HEK293T (cell line): Measurements from ENCODE around the gene AQP5.

ENCODE experiments used
- CTCF ChIA-PET: fragments of 350-600 bp; formaldehyde crosslinking; extraction: SDS; loops from one replicate; lab custom pipeline; 2021; ENCODE audit warnings: antibody characterized with exemption, inconsistent platforms; lab: Yijun Ruan, JAX
- POLR2A ChIA-PET: fragments of 350-600 bp; formaldehyde crosslinking; extraction: SDS; loops from one replicate; lab custom pipeline; 2020; ENCODE audit warnings: antibody characterized with exemption, inconsistent platforms; lab: Yijun Ruan, JAX
- DNase-seq: peaks from one replicate; pipeline ENCODE4 v3.0.0; 2012; ENCODE audit warnings: mixed read lengths; ENCODE audit errors: extremely low spot score
- ARNT ChIP-seq: fragments of 450-650 bp; IDR thresholded peaks from 2 replicates; pipeline ENCODE4 v1.6.1; 2017; ENCODE audit warnings: mild to moderate bottlenecking
- BHLHE40 ChIP-seq: fragments of 450-650 bp; IDR thresholded peaks from 2 replicates; pipeline ENCODE4 v1.6.1; 2016; ENCODE audit warnings: mild to moderate bottlenecking, moderate library complexity, borderline replicate concordance
- CTBP1 ChIP-seq: fragments of 450-650 bp; IDR thresholded peaks from 2 replicates; pipeline ENCODE4 v1.6.1; 2016; ENCODE audit warnings: borderline replicate concordance
- ELF4 ChIP-seq: fragments of 450-650 bp; IDR thresholded peaks from 2 replicates; pipeline ENCODE4 v1.6.1; 2017; ENCODE audit warnings: antibody characterized with exemption
- FOXA1 ChIP-seq: fragments of 450-650 bp; IDR thresholded peaks from 2 replicates; pipeline ENCODE4 v1.6.1; 2016; ENCODE audit warnings: mild to moderate bottlenecking
- FOXK2 ChIP-seq: fragments of 450-650 bp; IDR thresholded peaks from 2 replicates; pipeline ENCODE4 v1.6.1; 2016; ENCODE audit warnings: mild to moderate bottlenecking
- FOXM1 ChIP-seq: fragments of 450-650 bp; IDR thresholded peaks from 2 replicates; pipeline ENCODE4 v1.6.1; 2017; ENCODE audit warnings: mild to moderate bottlenecking, borderline replicate concordance
- HDGF ChIP-seq: fragments of 450-650 bp; IDR thresholded peaks from 2 replicates; pipeline ENCODE4 v1.6.1; 2017; ENCODE audit warnings: antibody characterized with exemption, borderline replicate concordance
- L3MBTL2 ChIP-seq: fragments of 450-650 bp; conservative IDR thresholded peaks from 2 replicates; pipeline ENCODE4 v1.6.1; 2016; ENCODE audit warnings: mild to moderate bottlenecking
- LEF1 ChIP-seq: fragments of 450-650 bp; IDR thresholded peaks from 2 replicates; pipeline ENCODE4 v1.6.1; 2017; ENCODE audit warnings: mild to moderate bottlenecking, borderline replicate concordance
- NFRKB ChIP-seq: fragments of 450-650 bp; IDR thresholded peaks from 2 replicates; pipeline ENCODE4 v1.6.1; 2016; ENCODE audit warnings: mild to moderate bottlenecking, moderate library complexity
- SP1 ChIP-seq: fragments of 450-650 bp; IDR thresholded peaks from 2 replicates; pipeline ENCODE4 v1.6.1; 2017
- SUZ12 ChIP-seq: fragments of 450-650 bp; IDR thresholded peaks from 2 replicates; pipeline ENCODE4 v1.6.1; 2016; ENCODE audit warnings: mild to moderate bottlenecking
- TARDBP ChIP-seq: fragments of 450-650 bp; IDR thresholded peaks from 2 replicates; pipeline ENCODE4 v1.6.1; 2016
- ZNF384 ChIP-seq: fragments of 450-650 bp; IDR thresholded peaks from 2 replicates; pipeline ENCODE4 v1.6.1; 2016
- TF ChIP-seq, protein P1 (sequence below): fragments of 450-650 bp; IDR thresholded peaks from 2 replicates; pipeline ENCODE4 v1.6.1; 2016

AQP5 gene

DNA sequence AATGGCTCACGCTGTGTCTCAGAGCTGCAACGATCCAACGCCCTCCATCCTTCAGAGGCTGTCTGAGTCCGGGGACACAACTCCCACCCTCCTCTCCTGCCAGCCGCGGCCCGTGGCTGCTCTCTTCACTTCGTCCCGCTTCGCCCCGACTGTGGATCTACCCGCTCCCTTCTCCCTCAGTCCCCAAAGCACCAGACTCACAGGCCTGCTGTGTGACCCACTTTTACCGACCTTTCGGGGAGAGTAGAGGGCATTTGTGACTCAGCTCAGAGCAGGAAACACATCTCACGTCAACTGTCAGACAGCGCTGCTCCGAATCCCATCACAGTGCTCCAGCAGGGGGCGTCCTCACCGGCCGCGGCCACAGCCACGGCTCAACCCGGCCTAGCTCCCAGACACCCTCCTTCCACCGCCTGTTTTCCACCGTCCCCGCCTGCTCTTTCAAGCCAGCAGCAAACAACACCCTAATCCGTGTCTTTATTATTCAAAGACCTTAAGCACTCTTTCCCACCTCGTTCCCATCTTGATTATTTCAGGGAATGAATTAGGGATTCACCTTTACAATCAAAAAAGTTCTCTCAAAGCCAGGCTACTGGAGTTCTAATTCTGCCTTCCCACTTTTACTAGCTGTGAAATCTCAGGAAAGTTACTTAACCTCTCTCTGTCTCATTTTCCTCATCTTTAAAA, 16.1 kb upstream of the AQP5 start:
- CTCF ChIA-PET, result interaction anchor here (0.6 to 2.8 kb wide), 26 partner anchors 8 to 276 kb away, joined by 3 to 25 read pairs (median 4); partner anchors contain the start of genes COX14 and TMBIM6
- peak; percentile 92 for DNase-seq

DNA sequence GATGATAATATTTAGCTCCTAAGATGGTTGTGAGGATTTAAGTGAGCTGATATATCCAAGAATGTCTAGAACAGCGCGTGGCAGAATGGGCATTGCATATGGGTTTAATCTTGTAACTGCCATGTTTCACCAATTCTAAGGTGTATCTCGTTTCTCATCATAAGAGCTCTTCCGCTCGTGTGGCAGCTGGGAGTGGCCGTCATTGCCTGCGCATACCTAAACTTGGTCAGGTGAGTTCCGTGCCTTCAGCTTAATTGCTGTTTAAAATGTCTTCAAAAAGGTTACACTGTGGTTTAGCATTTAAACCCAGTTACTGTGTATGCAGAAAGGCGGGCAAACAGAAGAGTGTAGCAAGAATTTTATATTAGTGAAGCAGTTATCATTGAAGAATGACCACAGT, 15.6 kb upstream of the AQP5 start:
- ChIA-PET CTCF (interaction anchor here (0.6 to 2.8 kb wide), 24 partner anchors 9 to 396 kb away, joined by 3 to 25 read pairs (median 4); partner anchors contain the start of gene TMBIM6), POLR2A (interaction anchor here (0.7 to 1.4 kb wide), 2 partner anchors 48 to 77 kb away, joined by 3 to 8 read pairs; no protein-coding TSS in a partner anchor)
- DNase-seq, result no peak
- TF ChIP-seq FOXK2, result no peak
- TF ChIP-seq CTBP1, result no peak
- no peak for TF ChIP-seq L3MBTL2
- TF ChIP-seq ZNF384, result no peak
- TF ChIP-seq, protein P1, sequence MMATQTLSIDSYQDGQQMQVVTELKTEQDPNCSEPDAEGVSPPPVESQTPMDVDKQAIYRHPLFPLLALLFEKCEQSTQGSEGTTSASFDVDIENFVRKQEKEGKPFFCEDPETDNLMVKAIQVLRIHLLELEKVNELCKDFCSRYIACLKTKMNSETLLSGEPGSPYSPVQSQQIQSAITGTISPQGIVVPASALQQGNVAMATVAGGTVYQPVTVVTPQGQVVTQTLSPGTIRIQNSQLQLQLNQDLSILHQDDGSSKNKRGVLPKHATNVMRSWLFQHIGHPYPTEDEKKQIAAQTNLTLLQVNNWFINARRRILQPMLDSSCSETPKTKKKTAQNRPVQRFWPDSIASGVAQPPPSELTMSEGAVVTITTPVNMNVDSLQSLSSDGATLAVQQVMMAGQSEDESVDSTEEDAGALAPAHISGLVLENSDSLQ, result no peak
- no peak for TF ChIP-seq SUZ12
- TF ChIP-seq ARNT, result no peak
- TF ChIP-seq LEF1, result no peak
- TF ChIP-seq TARDBP, result no peak
- TF ChIP-seq FOXM1, result no peak
- no peak for TF ChIP-seq HDGF

More for the DNA sequence above, 16.1 kb upstream of the AQP5 start:
- POLR2A ChIA-PET, result interaction anchor here (0.7 to 1.4 kb wide), 4 partner anchors 11 to 77 kb away, joined by 3 to 8 read pairs (median 4); no protein-coding TSS in a partner anchor
- no peak for TF ChIP-seq ZNF384
- no peak for TF ChIP-seq FOXK2
- no peak for TF ChIP-seq SP1
- no peak for TF ChIP-seq FOXM1
- TF ChIP-seq, protein P1, result peak; percentile 91
- no peak for TF ChIP-seq BHLHE40

DNA sequence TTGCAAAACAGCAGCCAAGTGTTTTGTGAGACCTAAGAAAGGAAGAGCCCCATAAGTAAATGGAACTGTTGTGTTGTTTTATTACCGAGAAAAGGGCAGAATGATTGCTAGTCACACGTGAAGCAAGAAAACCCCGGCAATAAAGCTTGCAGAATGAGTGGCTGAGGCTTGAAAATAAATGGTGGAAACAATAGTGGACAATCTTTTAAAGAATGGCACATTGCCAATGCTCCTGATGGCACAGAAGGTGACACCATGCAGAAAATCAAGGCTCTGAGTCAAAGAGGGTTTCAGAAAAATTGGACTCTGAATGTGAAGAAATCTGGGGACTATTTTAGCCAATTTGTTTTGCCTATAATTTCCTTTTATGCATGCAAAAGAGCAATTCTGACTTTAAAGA, 15.2 kb upstream of the AQP5 start:
- TF ChIP-seq ELF4, result no peak
- no peak for TF ChIP-seq FOXM1
- no peak for TF ChIP-seq TARDBP
- no peak for TF ChIP-seq L3MBTL2
- no peak for TF ChIP-seq SP1
- no peak for TF ChIP-seq HDGF
- no peak for TF ChIP-seq SUZ12
- no peak for TF ChIP-seq FOXA1
- ChIA-PET CTCF (interaction anchor here (0.6 to 2.8 kb wide), 12 partner anchors 9 to 396 kb away, joined by 3 to 25 read pairs (median 4); no protein-coding TSS in a partner anchor), POLR2A (interaction anchor here (0.7 to 1.4 kb wide), 2 partner anchors 48 to 77 kb away, joined by 3 to 8 read pairs; no protein-coding TSS in a partner anchor)
- DNase-seq, result no peak

DNA sequence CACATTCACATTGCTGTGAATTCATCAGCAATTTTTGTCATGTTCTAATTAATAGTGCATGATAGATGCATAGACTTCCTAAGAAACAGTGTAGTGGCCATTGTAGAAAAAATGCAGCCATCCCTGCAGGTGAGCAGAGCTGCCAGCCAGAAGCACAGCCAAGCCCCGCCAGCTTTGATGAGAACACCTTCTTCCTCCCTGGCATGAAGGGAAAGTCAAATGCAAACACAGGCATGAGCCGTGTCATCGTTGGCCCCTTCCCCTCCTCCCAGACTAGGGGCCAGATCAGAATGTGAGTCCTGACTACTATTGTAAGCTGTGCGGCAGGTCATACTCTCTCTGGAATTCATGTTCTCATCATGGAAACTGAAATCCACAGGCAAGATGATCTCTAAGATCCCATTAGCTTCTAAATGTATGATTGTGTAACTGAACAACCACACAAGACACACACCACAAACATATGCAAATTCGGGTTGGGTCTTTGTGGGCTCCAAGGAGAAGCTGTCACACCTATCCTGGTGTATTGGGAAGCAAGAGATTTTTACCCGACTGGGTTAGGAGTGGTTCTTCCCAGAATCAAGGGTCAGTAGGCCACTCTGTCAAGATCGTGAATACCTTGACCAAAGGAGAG, 14.0 kb upstream of the AQP5 start:
- CTCF ChIA-PET, result interaction anchor here (0.6 kb wide), 1 partner anchor 123 kb away, joined by 3 read pairs; no protein-coding TSS in a partner anchor
- no peak for TF ChIP-seq L3MBTL2
- TF ChIP-seq ARNT, result no peak
- no peak for TF ChIP-seq FOXK2
- TF ChIP-seq LEF1, result no peak
- no peak for TF ChIP-seq TARDBP
- no peak for TF ChIP-seq BHLHE40
- no peak for TF ChIP-seq ZNF384
- TF ChIP-seq FOXM1, result no peak
- no peak for TF ChIP-seq FOXA1
- no peak for TF ChIP-seq SP1
- no peak for TF ChIP-seq ELF4
- no peak for TF ChIP-seq CTBP1
- TF ChIP-seq, protein P1, result no peak
- TF ChIP-seq NFRKB, result no peak
- no peak for TF ChIP-seq SUZ12
- no peak for TF ChIP-seq HDGF
- POLR2A ChIA-PET, result no interaction called here
- no peak for DNase-seq

DNA sequence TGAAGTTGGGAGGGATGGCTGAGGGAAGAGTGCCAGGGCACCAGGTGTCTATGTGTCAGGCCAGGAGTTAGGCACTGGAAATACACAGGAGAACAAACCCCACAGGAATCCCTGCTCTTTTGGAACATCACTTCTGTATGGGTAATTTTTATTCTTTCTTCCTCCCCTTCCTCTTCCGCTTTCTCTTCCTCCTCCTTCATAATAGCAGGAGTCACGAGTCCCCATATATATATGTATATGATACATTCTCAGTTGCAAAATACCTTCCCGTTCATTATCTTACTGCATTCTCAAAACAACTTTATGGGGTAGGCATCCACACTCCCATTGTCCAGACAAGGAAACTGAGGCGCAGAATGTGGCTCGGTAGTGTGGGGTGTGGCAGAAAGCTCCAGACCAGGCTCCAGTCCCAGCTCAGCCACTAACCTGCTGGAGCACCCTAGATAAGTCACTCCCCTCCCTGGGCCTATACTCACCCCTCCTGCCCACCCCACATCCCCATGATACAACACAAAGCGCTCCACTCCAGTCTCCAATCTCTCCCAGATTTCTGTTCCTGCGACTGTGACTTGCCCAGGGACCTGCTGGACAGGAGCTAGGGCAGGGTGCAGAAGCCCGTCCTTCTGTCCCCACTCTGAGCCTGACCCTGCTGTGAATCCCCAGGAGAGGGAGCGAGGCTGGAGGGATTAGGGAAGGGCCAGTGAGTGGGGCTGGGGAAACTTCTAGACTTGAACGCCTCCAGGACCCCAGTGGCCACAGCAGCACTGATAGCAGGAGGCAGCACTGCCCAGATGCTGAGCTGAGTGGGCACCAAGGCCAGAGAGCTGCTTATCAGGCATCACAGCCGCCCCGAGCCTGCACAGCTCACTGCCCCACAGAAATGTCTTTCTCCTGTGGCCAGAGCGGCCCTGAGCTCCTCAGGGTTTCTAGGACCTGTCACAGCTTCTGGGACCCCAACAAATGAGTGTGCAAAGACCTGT, 12.5 kb upstream of the AQP5 start:
- POLR2A ChIA-PET, result no interaction called here
- CTCF ChIA-PET, result interaction anchor here (1.0 to 1.4 kb wide), 2 partner anchors 18 to 90 kb away, joined by 3 to 4 read pairs; no protein-coding TSS in a partner anchor
- TF ChIP-seq ARNT (no peak), BHLHE40 (no peak), ELF4 (no peak), L3MBTL2 (no peak), LEF1 (no peak)
- DNase-seq, result no peak
